GM23338 (cell line): ENCODE results near the gene RPLP2. TPM values are rescaled to one million over a fixed set of nuclear protein-coding genes. Genes with fewer than 3 reads are reported as not detected.
A peak's percentile ranks its signal among the peaks of the same experiment; 100 is the strongest.

Source experiments
- ATAC-seq: fragments of 200-7000 bp; cut with Tn5 transposase; 3 replicates; pipeline ENCODE4 v1.9.1; 2020
- DNase-seq: peaks from one replicate; pipeline ENCODE4 v3.0.0-alpha.2; 2015; ENCODE audit warnings: low spot score
- H2AFZ ChIP-seq: fragments of 200-600 bp; sonication (generic); 2 replicates; pipeline ENCODE4 v1.8.0; 2016; ENCODE audit warnings: antibody characterized with exemption, mild to moderate bottlenecking, moderate library complexity
- H3F3A ChIP-seq: fragments of 200-600 bp; sonication (generic); replicated peaks from 2 replicates; pipeline ENCODE4 v1.8.0; 2017; ENCODE audit warnings: antibody characterized with exemption, mixed run types, low read depth
- H3K27ac ChIP-seq: fragments of 200-600 bp; sonication (generic); 2 replicates; pipeline ENCODE4 v1.6.1; 2016; ENCODE audit warnings: low read depth
- H3K27me3 ChIP-seq: fragments of 200-600 bp; sonication (generic); 2 replicates; pipeline ENCODE4 v1.8.0; 2016; ENCODE audit warnings: mild to moderate bottlenecking, mixed run types, moderate library complexity; ENCODE audit not compliant: insufficient read depth
- H3K36me3 ChIP-seq: fragments of 200-600 bp; sonication (generic); 2 replicates; pipeline ENCODE4 v1.8.0; 2016; ENCODE audit warnings: mild to moderate bottlenecking; ENCODE audit not compliant: insufficient read depth
- H3K4me1 ChIP-seq: fragments of 200-600 bp; sonication (generic); 2 replicates; pipeline ENCODE4 v1.8.0; 2016; ENCODE audit warnings: mild to moderate bottlenecking, moderate library complexity; ENCODE audit not compliant: insufficient read depth
- H3K4me2 ChIP-seq: fragments of 200-600 bp; sonication (generic); 2 replicates; pipeline ENCODE4 v1.7.1; 2017; ENCODE audit warnings: mixed run types
- H3K4me3 ChIP-seq: fragments of 200-600 bp; sonication (generic); 2 replicates; pipeline ENCODE4 v1.6.1; 2016; ENCODE audit warnings: mixed run types
- H3K79me2 ChIP-seq: fragments of 200-600 bp; sonication (generic); replicated peaks from 2 replicates; pipeline ENCODE4 v1.8.0; 2017; ENCODE audit warnings: mild to moderate bottlenecking; ENCODE audit not compliant: insufficient read depth
- H3K9me2 ChIP-seq: fragments of 200-600 bp; sonication (generic); 2 replicates; pipeline ENCODE4 v1.8.0; 2017; ENCODE audit not compliant: insufficient read depth
- H4K20me1 ChIP-seq: fragments of 200-600 bp; sonication (generic); replicated peaks from 2 replicates; pipeline ENCODE4 v1.8.0; 2017; ENCODE audit warnings: mild to moderate bottlenecking; ENCODE audit not compliant: insufficient read depth
- H3K27ac Mint-ChIP-seq: 2 replicates; pipeline ENCODE4 v1.8.0; 2020; ENCODE audit warnings: inconsistent platforms, mild to moderate bottlenecking, moderate library complexity, mixed read lengths
- H3K27me3 Mint-ChIP-seq: 3 replicates; pipeline ENCODE4 v1.8.0; 2022; ENCODE audit warnings: low read depth, mild to moderate bottlenecking, moderate library complexity, mixed read lengths, inconsistent platforms; ENCODE audit not compliant: insufficient read depth, poor library complexity
- H3K36me3 Mint-ChIP-seq: 3 replicates; pipeline ENCODE4 v1.8.0; 2021; ENCODE audit warnings: low read depth, mild to moderate bottlenecking, inconsistent platforms, moderate library complexity, mixed read lengths
- H3K4me1 Mint-ChIP-seq: 3 replicates; pipeline ENCODE4 v1.8.0; 2020; ENCODE audit warnings: mild to moderate bottlenecking, inconsistent platforms, mixed read lengths
- H3K4me3 Mint-ChIP-seq: 3 replicates; pipeline ENCODE4 v1.8.0; 2021; ENCODE audit warnings: moderate library complexity, mild to moderate bottlenecking, inconsistent platforms, mixed read lengths
- H3K9me3 Mint-ChIP-seq: 3 replicates; pipeline ENCODE4 v1.8.0; 2020; ENCODE audit warnings: moderate library complexity, mild to moderate bottlenecking, inconsistent platforms, mixed read lengths
- JUNB ChIP-seq: IDR thresholded peaks from one replicate; pipeline ENCODE4 v1.6.1; 2016; ENCODE audit warnings: antibody characterized with exemption; ENCODE audit not compliant: unreplicated experiment
- POLR2AphosphoS5 ChIP-seq: IDR thresholded peaks from 2 replicates; pipeline ENCODE4 v1.6.1; 2016; ENCODE audit warnings: antibody characterized with exemption, low read depth
- ZNF114 ChIP-seq: fragments of 250-450 bp; sonication (Bioruptor Pico); IDR thresholded peaks from 2 replicates; pipeline ENCODE4 v1.5.0; 2020; ENCODE audit warnings: mild to moderate bottlenecking, moderate library complexity
- polyA plus RNA-seq: library from polyadenylated mRNA; unstranded; fragments of >200 nt; fragmentation: Nextera tagmentation; extraction: Ambion mirVana; gene quantifications from 2 replicates; pipeline ENCODE4 v1.2.1, GENCODE V29; 2016
- total RNA-seq: library from RNA; depleted of rRNA; stranded (reverse); fragments of >200 nt; shearing (Covaris generic); gene quantifications from 2 replicates; pipeline ENCODE4 v1.2.3, GENCODE V29; 2014
- TF ChIP-seq, protein P1 (sequence below): fragments of 250-450 bp; sonication (Bioruptor Pico); IDR thresholded peaks from 2 replicates; pipeline ENCODE4 v1.5.0; 2020; ENCODE audit warnings: mild to moderate bottlenecking, moderate library complexity
- TF ChIP-seq, protein P2 (sequence below), 2 experiments: fragments of 200-600 bp in 1 of 2; sonication (generic) in 1 of 2; conservative IDR thresholded peaks; 2 replicates each; pipeline versions ENCODE4 v1.5.1 to v1.6.1; 2016 to 2017; ENCODE audit warnings: antibody characterized with exemption in 2 of 2, low read depth in 2 of 2, mild to moderate bottlenecking in 2 of 2, moderate library complexity in 1 of 2
- TF ChIP-seq, protein P3 (sequence below): IDR thresholded peaks from 2 replicates; pipeline ENCODE4 v1.6.1; 2016; ENCODE audit warnings: antibody characterized with exemption

RPLP2 gene
- total and polyA plus RNA-seq, 2 experiments from 2014 or later, result 518 to 1,782 TPM

DNA sequence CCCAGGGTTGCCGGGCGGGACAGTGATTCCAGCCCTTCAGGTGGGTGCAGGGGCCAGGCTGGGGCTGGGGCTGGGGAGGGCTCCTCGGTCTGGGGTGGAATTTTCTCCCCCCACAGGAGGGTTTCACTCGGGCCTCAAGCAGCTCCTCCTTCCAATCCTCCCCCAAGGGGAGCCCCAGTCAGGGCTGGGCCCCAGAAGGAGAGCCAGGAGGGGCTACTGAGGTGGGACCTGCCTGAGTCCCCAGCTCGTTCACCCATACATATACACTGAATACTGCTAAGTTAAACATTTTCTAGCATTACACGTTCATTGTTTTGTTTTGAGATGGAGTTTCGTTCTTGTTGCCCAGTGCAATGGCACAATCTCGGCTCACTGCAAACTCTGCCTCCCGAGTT, 16.5 kb downstream of the RPLP2 start (continued):
- TF ChIP-seq, protein P1, sequence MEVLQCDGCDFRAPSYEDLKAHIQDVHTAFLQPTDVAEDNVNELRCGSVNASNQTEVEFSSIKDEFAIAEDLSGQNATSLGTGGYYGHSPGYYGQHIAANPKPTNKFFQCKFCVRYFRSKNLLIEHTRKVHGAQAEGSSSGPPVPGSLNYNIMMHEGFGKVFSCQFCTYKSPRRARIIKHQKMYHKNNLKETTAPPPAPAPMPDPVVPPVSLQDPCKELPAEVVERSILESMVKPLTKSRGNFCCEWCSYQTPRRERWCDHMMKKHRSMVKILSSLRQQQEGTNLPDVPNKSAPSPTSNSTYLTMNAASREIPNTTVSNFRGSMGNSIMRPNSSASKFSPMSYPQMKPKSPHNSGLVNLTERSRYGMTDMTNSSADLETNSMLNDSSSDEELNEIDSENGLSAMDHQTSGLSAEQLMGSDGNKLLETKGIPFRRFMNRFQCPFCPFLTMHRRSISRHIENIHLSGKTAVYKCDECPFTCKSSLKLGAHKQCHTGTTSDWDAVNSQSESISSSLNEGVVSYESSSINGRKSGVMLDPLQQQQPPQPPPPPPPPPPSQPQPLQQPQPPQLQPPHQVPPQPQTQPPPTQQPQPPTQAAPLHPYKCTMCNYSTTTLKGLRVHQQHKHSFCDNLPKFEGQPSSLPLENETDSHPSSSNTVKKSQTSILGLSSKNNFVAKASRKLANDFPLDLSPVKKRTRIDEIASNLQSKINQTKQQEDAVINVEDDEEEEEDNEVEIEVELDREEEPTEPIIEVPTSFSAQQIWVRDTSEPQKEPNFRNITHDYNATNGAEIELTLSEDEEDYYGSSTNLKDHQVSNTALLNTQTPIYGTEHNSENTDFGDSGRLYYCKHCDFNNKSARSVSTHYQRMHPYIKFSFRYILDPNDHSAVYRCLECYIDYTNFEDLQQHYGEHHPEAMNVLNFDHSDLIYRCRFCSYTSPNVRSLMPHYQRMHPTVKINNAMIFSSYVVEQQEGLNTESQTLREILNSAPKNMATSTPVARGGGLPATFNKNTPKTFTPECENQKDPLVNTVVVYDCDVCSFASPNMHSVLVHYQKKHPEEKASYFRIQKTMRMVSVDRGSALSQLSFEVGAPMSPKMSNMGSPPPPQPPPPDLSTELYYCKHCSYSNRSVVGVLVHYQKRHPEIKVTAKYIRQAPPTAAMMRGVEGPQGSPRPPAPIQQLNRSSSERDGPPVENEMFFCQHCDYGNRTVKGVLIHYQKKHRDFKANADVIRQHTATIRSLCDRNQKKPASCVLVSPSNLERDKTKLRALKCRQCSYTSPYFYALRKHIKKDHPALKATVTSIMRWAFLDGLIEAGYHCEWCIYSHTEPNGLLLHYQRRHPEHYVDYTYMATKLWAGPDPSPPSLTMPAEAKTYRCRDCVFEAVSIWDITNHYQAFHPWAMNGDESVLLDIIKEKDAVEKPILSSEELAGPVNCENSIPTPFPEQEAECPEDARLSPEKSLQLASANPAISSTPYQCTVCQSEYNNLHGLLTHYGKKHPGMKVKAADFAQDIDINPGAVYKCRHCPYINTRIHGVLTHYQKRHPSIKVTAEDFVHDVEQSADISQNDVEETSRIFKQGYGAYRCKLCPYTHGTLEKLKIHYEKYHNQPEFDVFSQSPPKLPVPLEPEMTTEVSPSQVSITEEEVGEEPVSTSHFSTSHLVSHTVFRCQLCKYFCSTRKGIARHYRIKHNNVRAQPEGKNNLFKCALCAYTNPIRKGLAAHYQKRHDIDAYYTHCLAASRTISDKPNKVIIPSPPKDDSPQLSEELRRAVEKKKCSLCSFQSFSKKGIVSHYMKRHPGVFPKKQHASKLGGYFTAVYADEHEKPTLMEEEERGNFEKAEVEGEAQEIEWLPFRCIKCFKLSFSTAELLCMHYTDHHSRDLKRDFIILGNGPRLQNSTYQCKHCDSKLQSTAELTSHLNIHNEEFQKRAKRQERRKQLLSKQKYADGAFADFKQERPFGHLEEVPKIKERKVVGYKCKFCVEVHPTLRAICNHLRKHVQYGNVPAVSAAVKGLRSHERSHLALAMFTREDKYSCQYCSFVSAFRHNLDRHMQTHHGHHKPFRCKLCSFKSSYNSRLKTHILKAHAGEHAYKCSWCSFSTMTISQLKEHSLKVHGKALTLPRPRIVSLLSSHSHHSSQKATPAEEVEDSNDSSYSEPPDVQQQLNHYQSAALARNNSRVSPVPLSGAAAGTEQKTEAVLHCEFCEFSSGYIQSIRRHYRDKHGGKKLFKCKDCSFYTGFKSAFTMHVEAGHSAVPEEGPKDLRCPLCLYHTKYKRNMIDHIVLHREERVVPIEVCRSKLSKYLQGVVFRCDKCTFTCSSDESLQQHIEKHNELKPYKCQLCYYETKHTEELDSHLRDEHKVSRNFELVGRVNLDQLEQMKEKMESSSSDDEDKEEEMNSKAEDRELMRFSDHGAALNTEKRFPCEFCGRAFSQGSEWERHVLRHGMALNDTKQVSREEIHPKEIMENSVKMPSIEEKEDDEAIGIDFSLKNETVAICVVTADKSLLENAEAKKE (CRISPR knock-in tag), result no peak

DNA sequence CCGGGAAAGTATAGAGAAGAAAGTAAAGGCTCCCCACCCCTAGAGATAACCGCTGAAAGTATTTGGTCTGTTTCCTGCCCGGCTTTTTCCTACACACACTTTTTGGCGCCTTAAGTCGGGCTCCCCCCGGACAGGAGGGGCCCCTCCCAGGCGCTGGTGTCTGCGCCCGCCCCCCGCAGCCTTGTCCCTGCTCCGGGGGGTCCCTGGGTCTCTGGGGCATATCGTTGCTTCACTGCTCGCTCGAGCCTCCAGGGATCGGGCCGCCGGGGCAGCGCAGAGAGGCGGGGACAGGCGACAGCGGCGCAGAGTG, 17.0 kb downstream of the RPLP2 start:
- peak overlapping the region; percentile 78 for H2AFZ ChIP-seq
- 0 out of 2 replicates have a peak overlapping the region, but pooled peaks have one; percentile 14 for H3K27ac ChIP-seq
- H3K9me3 Mint-ChIP-seq, result no peaks in the 10 kb centered on the region; the same call in 2 of the 3 replicates
- DNase-seq (no peak), ATAC-seq (no peak)
- peaks cover 21% of the 10 kb centered on the region for H3K27me3 ChIP-seq
- H4K20me1 ChIP-seq, result peaks cover 6% of the 10 kb centered on the region; the same call in 1 of the 2 replicates
- H3K4me1 ChIP-seq, result peaks cover 20% of the 10 kb centered on the region
- H3K4me1 Mint-ChIP-seq, result peaks cover 37% of the 10 kb centered on the region
- peak overlapping the region; percentile 98 for H3K4me2 ChIP-seq
- TF ChIP-seq JUNB, result no peak
- peaks cover 59% of the 10 kb centered on the region for H3K27me3 Mint-ChIP-seq
- no peaks in the 10 kb centered on the region for H3K79me2 ChIP-seq
- peak overlapping the region; percentile 72 for H3K4me3 Mint-ChIP-seq
- no peaks in the 10 kb centered on the region for H3K9me2 ChIP-seq
- H3K36me3 Mint-ChIP-seq, result peaks cover 7% of the 10 kb centered on the region; the same call in 1 of the 3 replicates
- H3K36me3 ChIP-seq, result no peaks in the 10 kb centered on the region
- H3F3A ChIP-seq, result peaks cover 22% of the 10 kb centered on the region
- H3K4me3 ChIP-seq, result peak overlapping the region; percentile 82
- H3K27ac Mint-ChIP-seq, result no peak overlapping the region

DNA sequence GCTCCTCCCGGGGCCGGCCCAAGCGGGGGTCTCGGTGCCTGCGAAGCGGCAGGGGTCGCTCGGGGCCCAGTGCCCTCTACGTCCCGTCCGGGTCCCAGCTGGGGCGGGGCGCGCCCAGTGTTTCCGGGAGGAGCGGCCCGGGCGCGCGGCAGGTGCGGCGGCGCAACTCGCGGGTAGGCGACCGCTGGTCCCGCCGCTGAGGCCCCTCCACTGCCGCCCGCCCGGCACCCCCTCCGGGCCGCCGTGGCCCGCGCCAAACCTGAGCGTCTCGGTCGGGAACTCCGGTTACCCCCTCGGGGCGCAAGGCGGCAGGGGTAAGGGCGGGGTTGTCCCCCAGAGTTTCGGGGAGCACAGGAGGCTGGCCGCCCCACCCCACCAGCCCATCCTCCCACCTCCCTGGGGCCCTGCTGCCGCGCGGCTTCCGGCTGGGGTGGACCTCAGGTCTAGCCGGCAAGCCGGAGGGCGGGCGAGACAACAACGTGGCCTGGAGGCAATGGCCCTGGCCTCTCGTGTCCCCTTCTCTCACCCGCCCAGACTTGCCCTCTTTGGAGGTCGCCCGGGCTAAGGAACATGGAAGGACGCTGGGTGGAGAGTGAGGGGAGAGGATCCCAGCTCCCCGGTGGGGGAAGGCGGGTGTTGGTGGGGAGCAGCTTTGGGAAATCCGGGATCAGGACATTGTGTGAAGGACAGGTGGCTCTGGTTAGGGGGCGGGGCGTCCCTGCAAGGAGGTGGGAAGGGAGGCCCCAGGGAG, 17.6 kb downstream of the RPLP2 start:
- Histone ChIP-seq H4K20me1 (peaks cover 4% of the 10 kb centered on the region; the same call in 1 of the 2 replicates), H3K27me3 (peaks cover 27% of the 10 kb centered on the region), H3K36me3 (no peaks in the 10 kb centered on the region), H3K9me2 (no peaks in the 10 kb centered on the region), H3K4me3 (peak overlapping the region; percentile 82), H3K4me1 (peaks cover 25% of the 10 kb centered on the region), H3K27ac (peak overlapping the region; percentile 90), H3K79me2 (no peaks in the 10 kb centered on the region), H3K4me2 (peak overlapping the region; percentile 98), H2AFZ (peak overlapping the region; percentile 96), H3F3A (peaks cover 24% of the 10 kb centered on the region)
- H3K9me3 Mint-ChIP-seq, result no peaks in the 10 kb centered on the region; the same call in 2 of the 3 replicates
- ATAC-seq (peak; percentile 3), DNase-seq (peak; percentile 87)
- peaks cover 40% of the 10 kb centered on the region for H3K4me1 Mint-ChIP-seq
- H3K4me3 Mint-ChIP-seq, result peak overlapping the region; percentile 79
- H3K27me3 Mint-ChIP-seq, result peaks cover 63% of the 10 kb centered on the region
- H3K27ac Mint-ChIP-seq, result 0 out of 2 replicates have a peak overlapping the region, but pooled peaks have one; percentile 67
- peaks cover 7% of the 10 kb centered on the region; the same call in 1 of the 3 replicates for H3K36me3 Mint-ChIP-seq
- TF ChIP-seq, protein P2, sequence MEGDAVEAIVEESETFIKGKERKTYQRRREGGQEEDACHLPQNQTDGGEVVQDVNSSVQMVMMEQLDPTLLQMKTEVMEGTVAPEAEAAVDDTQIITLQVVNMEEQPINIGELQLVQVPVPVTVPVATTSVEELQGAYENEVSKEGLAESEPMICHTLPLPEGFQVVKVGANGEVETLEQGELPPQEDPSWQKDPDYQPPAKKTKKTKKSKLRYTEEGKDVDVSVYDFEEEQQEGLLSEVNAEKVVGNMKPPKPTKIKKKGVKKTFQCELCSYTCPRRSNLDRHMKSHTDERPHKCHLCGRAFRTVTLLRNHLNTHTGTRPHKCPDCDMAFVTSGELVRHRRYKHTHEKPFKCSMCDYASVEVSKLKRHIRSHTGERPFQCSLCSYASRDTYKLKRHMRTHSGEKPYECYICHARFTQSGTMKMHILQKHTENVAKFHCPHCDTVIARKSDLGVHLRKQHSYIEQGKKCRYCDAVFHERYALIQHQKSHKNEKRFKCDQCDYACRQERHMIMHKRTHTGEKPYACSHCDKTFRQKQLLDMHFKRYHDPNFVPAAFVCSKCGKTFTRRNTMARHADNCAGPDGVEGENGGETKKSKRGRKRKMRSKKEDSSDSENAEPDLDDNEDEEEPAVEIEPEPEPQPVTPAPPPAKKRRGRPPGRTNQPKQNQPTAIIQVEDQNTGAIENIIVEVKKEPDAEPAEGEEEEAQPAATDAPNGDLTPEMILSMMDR (conservative IDR thresholded peaks at IDR 0.05; ENCODE audit: low read depth in 2 of 2), result peak in 1 of 2 experiments; percentile 32; a peak in 1 of 4 replicates
- TF ChIP-seq, protein P3, sequence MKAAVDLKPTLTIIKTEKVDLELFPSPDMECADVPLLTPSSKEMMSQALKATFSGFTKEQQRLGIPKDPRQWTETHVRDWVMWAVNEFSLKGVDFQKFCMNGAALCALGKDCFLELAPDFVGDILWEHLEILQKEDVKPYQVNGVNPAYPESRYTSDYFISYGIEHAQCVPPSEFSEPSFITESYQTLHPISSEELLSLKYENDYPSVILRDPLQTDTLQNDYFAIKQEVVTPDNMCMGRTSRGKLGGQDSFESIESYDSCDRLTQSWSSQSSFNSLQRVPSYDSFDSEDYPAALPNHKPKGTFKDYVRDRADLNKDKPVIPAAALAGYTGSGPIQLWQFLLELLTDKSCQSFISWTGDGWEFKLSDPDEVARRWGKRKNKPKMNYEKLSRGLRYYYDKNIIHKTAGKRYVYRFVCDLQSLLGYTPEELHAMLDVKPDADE, result peak; percentile 29; the same call in 1 of the 2 replicates
- TF ChIP-seq ZNF114 (CRISPR knock-in tag) (no peak), POLR2AphosphoS5 (peak; percentile 75)
